Naive thymus-derived CD4-positive, alpha-beta T cell (primary cell): ENCODE results near the gene FBXO31. TPM values are rescaled to one million over a fixed set of nuclear protein-coding genes. Genes with fewer than 3 reads are reported as not detected.

Experiments used
- ATAC-seq: fragments of 150-1000 bp; cut with Tn5 transposase; 2 replicates; pipeline ENCODE4 v1.10.0; 2021; ENCODE audit warnings: mild to moderate bottlenecking, moderate library complexity
- CTCF ChIA-PET: fragments of 350-600 bp; sonication (Branson Sonifier 250); formaldehyde crosslinking; loops from one replicate; lab custom pipeline; 2021; ENCODE audit warnings: antibody characterized with exemption; lab: Charles Lee
- POLR2A ChIA-PET: fragments of 350-600 bp; sonication (Branson Sonifier 250); formaldehyde crosslinking; loops from one replicate; lab custom pipeline; 2021; ENCODE audit warnings: antibody characterized with exemption, inconsistent platforms; lab: Charles Lee
- DNase-seq, 9 donors: peaks; one replicate each; pipeline versions ENCODE4 v3.0.0 to v3.0.0-alpha.2; 2020 to 2022; ENCODE audit warnings: mixed read lengths in 1 of 9
- H3K27ac ChIP-seq: one replicate; pipeline ENCODE4 v1.7.0; 2013; ENCODE audit warnings: mild to moderate bottlenecking, low read depth, low read length, moderate library complexity
- H3K27me3 ChIP-seq, 2 donors: one replicate each; pipeline ENCODE4 v1.7.0; 2013; ENCODE audit warnings: low read length in 2 of 2, mild to moderate bottlenecking in 2 of 2, moderate library complexity in 2 of 2; ENCODE audit not compliant: control insufficient read depth in 2 of 2, insufficient read depth in 2 of 2
- H3K36me3 ChIP-seq, 3 experiments: 1 replicate in 2 of 3; 2 replicates in 1 of 3; pipeline ENCODE4 v1.7.0; 2013; ENCODE audit warnings: low read length in 3 of 3, mild to moderate bottlenecking in 3 of 3, moderate library complexity in 1 of 3; ENCODE audit not compliant: insufficient read depth in 3 of 3, control insufficient read depth in 2 of 3
- H3K4me1 ChIP-seq, 2 donors: one replicate each; pipeline ENCODE4 v1.7.0; 2013; ENCODE audit warnings: low read length in 2 of 2, mild to moderate bottlenecking in 2 of 2, moderate library complexity in 1 of 2; ENCODE audit not compliant: control insufficient read depth in 2 of 2, insufficient read depth in 2 of 2
- H3K4me3 ChIP-seq: 2 replicates; pipeline ENCODE4 v1.7.0; 2013; ENCODE audit warnings: mild to moderate bottlenecking, low read length
- H3K9me3 ChIP-seq, 3 experiments: 1 replicate in 2 of 3; 2 replicates in 1 of 3; pipeline ENCODE4 v1.7.0; 2013; ENCODE audit warnings: low read length in 3 of 3; ENCODE audit not compliant: control insufficient read depth in 2 of 3
- H3K27ac Mint-ChIP-seq, 9 donors: one replicate each; pipeline ENCODE4 v1.8.0; 2020 to 2022; ENCODE audit warnings: mixed read lengths in 9 of 9, mild to moderate bottlenecking in 8 of 9, moderate library complexity in 5 of 9, inconsistent platforms in 2 of 9
- H3K27me3 Mint-ChIP-seq, 5 donors: one replicate each; pipeline ENCODE4 v1.8.0; 2021 to 2022; ENCODE audit warnings: mixed read lengths in 5 of 5, mild to moderate bottlenecking in 1 of 5
- H3K36me3 Mint-ChIP-seq, 5 donors: one replicate each; pipeline ENCODE4 v1.8.0; 2020 to 2022; ENCODE audit warnings: mixed read lengths in 5 of 5, mild to moderate bottlenecking in 3 of 5, inconsistent platforms in 1 of 5
- H3K4me1 Mint-ChIP-seq, 7 donors: one replicate each; pipeline ENCODE4 v1.8.0; 2020 to 2022; ENCODE audit warnings: mixed read lengths in 7 of 7, mild to moderate bottlenecking in 3 of 7, inconsistent platforms in 1 of 7
- H3K4me3 Mint-ChIP-seq, 10 donors: one replicate each; pipeline ENCODE4 v1.8.0; 2020 to 2022; ENCODE audit warnings: mild to moderate bottlenecking in 10 of 10, mixed read lengths in 10 of 10, moderate library complexity in 6 of 10, inconsistent platforms in 2 of 10
- H3K9me3 Mint-ChIP-seq, 11 donors: one replicate each; pipeline ENCODE4 v1.8.0; 2020 to 2022; ENCODE audit warnings: mixed read lengths in 11 of 11, mild to moderate bottlenecking in 4 of 11, inconsistent platforms in 1 of 11, moderate library complexity in 1 of 11
- intact Hi-C, 2 donors: fragments of 100-400 bp; cut with micrococcal nuclease; formaldehyde crosslinking; loops; one replicate each; pipeline ENCODE4 v1.15.1; 2023
- polyA plus RNA-seq, 2 donors: library from polyadenylated mRNA; unstranded; fragments of 300-500 nt; fragmentation: Illumina TruSeq; gene quantifications; one replicate each; pipeline ENCODE4 v1.2.3, GENCODE V29; 2021
- total RNA-seq, 6 experiments: library from RNA in 5 of 6; stranded (reverse) in 5 of 6; gene quantifications; 1 replicate in 5 of 6; 2 replicates in 1 of 6; pipeline ENCODE4 v1.2.3 and lab custom pipeline; 2021 to 2026

Gene FBXO31
- total and polyA plus RNA-seq, 7 experiments from 2014 or later: 16.8 to 41.9 (median 30.8) TPM

GRCh38 chr16:87329436-87330256 lies 53.9 kb downstream of the FBXO31 start:
- intact Hi-C loops: no loop called here
- Mint-ChIP-seq H3K9me3 (no peaks in the 10 kb centered on the region), H3K4me3 (no peak overlapping the region), H3K27me3 (no peaks in the 10 kb centered on the region), H3K27ac (peak overlapping the region in 1 of 9 donors; percentile 38), H3K4me1 (peaks cover 0 to 5% (median 4%) of the 10 kb centered on the region in 7 donors), H3K36me3 (peaks cover 1 to 22% (median 5%) of the 10 kb centered on the region in 5 donors)
- H3K9me3 ChIP-seq: no peaks in the 10 kb centered on the region
- peaks cover 0 to 68% (median 12%) of the 10 kb centered on the region in 3 experiments for H3K36me3 ChIP-seq
- H3K4me1 ChIP-seq: peaks cover 0 to 4% of the 10 kb centered on the region in 2 donors
- no peak overlapping the region for H3K4me3 ChIP-seq
- DNase-seq (no peak), ATAC-seq (no peak)
- ChIA-PET POLR2A (no interaction called here), CTCF (no interaction called here)
- no peak overlapping the region for H3K27ac ChIP-seq
- H3K27me3 ChIP-seq: no peaks in the 10 kb centered on the region

- H3K27ac ChIP-seq: no peak overlapping the region
- no peak overlapping the region for H3K4me3 ChIP-seq
- DNase-seq (no peak), ATAC-seq (no peak)
- peaks cover 0 to 4% of the 10 kb centered on the region in 2 donors for H3K4me1 ChIP-seq
- peaks cover 0 to 60% (median 7%) of the 10 kb centered on the region in 3 experiments for H3K36me3 ChIP-seq
- ChIA-PET POLR2A (no interaction called here), CTCF (no interaction called here)
- peaks cover 1 to 18% (median 5%) of the 10 kb centered on the region in 5 donors for H3K36me3 Mint-ChIP-seq
- H3K9me3 ChIP-seq: no peaks in the 10 kb centered on the region
- no peak overlapping the region for H3K4me3 Mint-ChIP-seq
- H3K4me1 Mint-ChIP-seq: peaks cover 0 to 5% (median 2%) of the 10 kb centered on the region in 7 donors
- H3K27me3 Mint-ChIP-seq: no peaks in the 10 kb centered on the region
- intact Hi-C loops: no loop called here
- H3K27ac Mint-ChIP-seq: peak overlapping the region in 1 of 9 donors; percentile 34
- H3K27me3 ChIP-seq: no peaks in the 10 kb centered on the region
- no peaks in the 10 kb centered on the region for H3K9me3 Mint-ChIP-seq
Measured at GRCh38 chr16:87328846-87329245, 54.7 kb downstream of the FBXO31 start.

GRCh38 chr16:87327798-87328495 lies 55.6 kb downstream of the FBXO31 start:
- no peaks in the 10 kb centered on the region for H3K9me3 Mint-ChIP-seq
- H3K36me3 Mint-ChIP-seq: peaks cover 1 to 15% (median 5%) of the 10 kb centered on the region in 5 donors
- intact Hi-C loops: no loop called here
- peaks cover 0 to 4% of the 10 kb centered on the region in 2 donors for H3K4me1 ChIP-seq
- H3K4me3 Mint-ChIP-seq: no peak overlapping the region
- POLR2A ChIA-PET: no interaction called here
- CTCF ChIA-PET: interaction anchor here (1.0 kb wide), 1 partner anchor 17 kb away, joined by 3 read pairs; no protein-coding TSS in a partner anchor
- peaks cover 0 to 5% (median 2%) of the 10 kb centered on the region in 7 donors for H3K4me1 Mint-ChIP-seq
- H3K27ac ChIP-seq: no peak overlapping the region
- H3K4me3 ChIP-seq: no peak overlapping the region
- DNase-seq (no peak), ATAC-seq (no peak)
- H3K27me3 Mint-ChIP-seq: no peaks in the 10 kb centered on the region
- H3K9me3 ChIP-seq: no peaks in the 10 kb centered on the region
- no peaks in the 10 kb centered on the region for H3K27me3 ChIP-seq
- peaks cover 0 to 52% (median 7%) of the 10 kb centered on the region in 3 experiments for H3K36me3 ChIP-seq
- H3K27ac Mint-ChIP-seq: peak overlapping the region in 2 of 9 donors; percentile 34 to 58

- no peak overlapping the region for H3K27ac Mint-ChIP-seq
- POLR2A ChIA-PET: no interaction called here
Measured at GRCh38 chr16:87326151-87326571, 57.4 kb downstream of the FBXO31 start.

GRCh38 chr16:87325423-87325858 lies 58.1 kb downstream of the FBXO31 start:
- ATAC-seq (no peak), DNase-seq (no peak)
- no peak overlapping the region for H3K4me3 ChIP-seq
- H3K4me1 ChIP-seq: peaks cover 0 to 4% of the 10 kb centered on the region in 2 donors
- no peaks in the 10 kb centered on the region for H3K9me3 ChIP-seq
- Mint-ChIP-seq H3K4me3 (no peak overlapping the region), H3K36me3 (peaks cover 0 to 3% (median 0%) of the 10 kb centered on the region in 5 donors), H3K9me3 (no peaks in the 10 kb centered on the region), H3K4me1 (peaks cover 0 to 5% (median 4%) of the 10 kb centered on the region in 7 donors), H3K27me3 (no peaks in the 10 kb centered on the region), H3K27ac (no peak overlapping the region)
- H3K36me3 ChIP-seq: peaks cover 0 to 28% (median 2%) of the 10 kb centered on the region in 3 experiments
- no peak overlapping the region for H3K27ac ChIP-seq
- POLR2A ChIA-PET: interaction anchor here (0.6 kb wide), 1 partner anchor 451 kb away, joined by 3 read pairs; no protein-coding TSS in a partner anchor
- CTCF ChIA-PET: interaction anchor here (0.6 to 1.8 kb wide), 3 partner anchors 69 to 486 kb away, joined by 4 to 6 read pairs (median 4); no protein-coding TSS in a partner anchor
- intact Hi-C loops: loop anchor here in 1 of 2 donors (2.0 kb wide), 1 partner anchor 443 kb away; no protein-coding TSS in a partner anchor
- H3K27me3 ChIP-seq: no peaks in the 10 kb centered on the region

More at GRCh38 chr16:87326151-87326571, 57.4 kb downstream of the FBXO31 start:
- ATAC-seq: no peak
- CTCF ChIA-PET: interaction anchor here (0.9 to 1.0 kb wide), 2 partner anchors 11 to 68 kb away, joined by 3 to 4 read pairs; no protein-coding TSS in a partner anchor
- Mint-ChIP-seq H3K4me3 (no peak overlapping the region), H3K36me3 (peaks cover 1 to 10% (median 5%) of the 10 kb centered on the region in 5 donors), H3K9me3 (no peaks in the 10 kb centered on the region), H3K4me1 (peaks cover 0 to 5% (median 4%) of the 10 kb centered on the region in 7 donors), H3K27me3 (no peaks in the 10 kb centered on the region)
- no peak overlapping the region for H3K27ac ChIP-seq
- H3K9me3 ChIP-seq: no peaks in the 10 kb centered on the region
- H3K27me3 ChIP-seq: no peaks in the 10 kb centered on the region
- intact Hi-C loops: no loop called here
- no peak for DNase-seq
- H3K36me3 ChIP-seq: peaks cover 0 to 35% (median 7%) of the 10 kb centered on the region in 3 experiments
- H3K4me1 ChIP-seq: peaks cover 0 to 4% of the 10 kb centered on the region in 2 donors
- no peak overlapping the region for H3K4me3 ChIP-seq
